ENCODE results near the gene TMEM145. TPM values are rescaled to one million over a fixed set of nuclear protein-coding genes. Genes with fewer than 3 reads are reported as not detected.

Gene TMEM145
- total RNA-seq, 2 experiments from 2014 or later: 0.54 to 0.94 TPM

GRCh38 chr19:42363614-42364346 is 50.7 kb downstream of the TMEM145 start:
- Mint-ChIP-seq H3K4me1 (peaks cover under 1% of the 10 kb centered on the region), H3K36me3 (peaks cover 11% of the 10 kb centered on the region), H3K9me3 (peaks cover 3% of the 10 kb centered on the region), H3K27me3 (no peaks in the 10 kb centered on the region), H3K27ac (peak overlapping the region; percentile 40), H3K4me3 (no peak overlapping the region)
- no peak for DNase-seq
- ATAC-seq (ENCODE audit: low read depth): no peak
- POLR2A ChIA-PET: no interaction called here

- POLR2A ChIA-PET: no interaction called here
- peaks cover 3% of the 10 kb centered on the region for H3K9me3 Mint-ChIP-seq
- H3K27me3 Mint-ChIP-seq: no peaks in the 10 kb centered on the region
- ATAC-seq (ENCODE audit: low read depth): no peak
- no peak for DNase-seq
- H3K27ac Mint-ChIP-seq: no peak overlapping the region
- no peak overlapping the region for H3K4me3 Mint-ChIP-seq
- no peaks in the 10 kb centered on the region for H3K4me1 Mint-ChIP-seq
- peaks cover 10% of the 10 kb centered on the region for H3K36me3 Mint-ChIP-seq
These were observed 53.6 kb downstream of the TMEM145 start for GRCh38 chr19:42366673-42367072.

GRCh38 chr19:42367929-42368328 is 54.8 kb downstream of the TMEM145 start:
- Mint-ChIP-seq H3K4me3 (no peak overlapping the region), H3K27ac (no peak overlapping the region), H3K9me3 (peaks cover 3% of the 10 kb centered on the region), H3K36me3 (peaks cover 10% of the 10 kb centered on the region), H3K4me1 (no peaks in the 10 kb centered on the region), H3K27me3 (no peaks in the 10 kb centered on the region)
- POLR2A ChIA-PET: no interaction called here
- ATAC-seq (ENCODE audit: low read depth) (no peak), DNase-seq (no peak)

- H3K36me3 Mint-ChIP-seq: peaks cover 7% of the 10 kb centered on the region
- POLR2A ChIA-PET: no interaction called here
- peaks cover 3% of the 10 kb centered on the region for H3K9me3 Mint-ChIP-seq
- H3K4me1 Mint-ChIP-seq: no peaks in the 10 kb centered on the region
- no peak overlapping the region for H3K4me3 Mint-ChIP-seq
- ATAC-seq (ENCODE audit: low read depth) (no peak), DNase-seq (no peak)
- H3K27ac Mint-ChIP-seq: no peak overlapping the region
- no peaks in the 10 kb centered on the region for H3K27me3 Mint-ChIP-seq
These were observed 55.3 kb downstream of the TMEM145 start for GRCh38 chr19:42368360-42368759.

- no peak overlapping the region for H3K27ac Mint-ChIP-seq
- H3K36me3 Mint-ChIP-seq: peaks cover 4% of the 10 kb centered on the region
- no peak overlapping the region for H3K4me3 Mint-ChIP-seq
- no peaks in the 10 kb centered on the region for H3K4me1 Mint-ChIP-seq
- DNase-seq (no peak), ATAC-seq (ENCODE audit: low read depth) (no peak)
- POLR2A ChIA-PET: no interaction called here
- H3K27me3 Mint-ChIP-seq: no peaks in the 10 kb centered on the region
- peaks cover under 1% of the 10 kb centered on the region for H3K9me3 Mint-ChIP-seq
These were observed 55.7 kb downstream of the TMEM145 start for GRCh38 chr19:42368765-42369164.

GRCh38 chr19:42369433-42370067 is 56.4 kb downstream of the TMEM145 start:
- Mint-ChIP-seq H3K9me3 (no peaks in the 10 kb centered on the region), H3K27me3 (no peaks in the 10 kb centered on the region), H3K4me1 (no peaks in the 10 kb centered on the region), H3K36me3 (peaks cover 3% of the 10 kb centered on the region), H3K4me3 (no peak overlapping the region), H3K27ac (no peak overlapping the region)
- POLR2A ChIA-PET: no interaction called here
- ATAC-seq (ENCODE audit: low read depth): no peak
- no peak for DNase-seq

GRCh38 chr19:42370068-42370520 is 57.0 kb downstream of the TMEM145 start:
- H3K9me3 Mint-ChIP-seq: no peaks in the 10 kb centered on the region
- POLR2A ChIA-PET: no interaction called here
- no peak overlapping the region for H3K4me3 Mint-ChIP-seq
- no peaks in the 10 kb centered on the region for H3K4me1 Mint-ChIP-seq
- H3K27ac Mint-ChIP-seq: no peak overlapping the region
- DNase-seq: no peak
- H3K36me3 Mint-ChIP-seq: peaks cover 1% of the 10 kb centered on the region
- no peaks in the 10 kb centered on the region for H3K27me3 Mint-ChIP-seq
- ATAC-seq (ENCODE audit: low read depth): no peak

GRCh38 chr19:42370626-42371175 is 57.6 kb downstream of the TMEM145 start:
- no peak for DNase-seq
- ATAC-seq (ENCODE audit: low read depth): no peak
- Mint-ChIP-seq H3K27me3 (no peaks in the 10 kb centered on the region), H3K36me3 (no peaks in the 10 kb centered on the region), H3K9me3 (no peaks in the 10 kb centered on the region), H3K4me1 (no peaks in the 10 kb centered on the region), H3K4me3 (no peak overlapping the region), H3K27ac (no peak overlapping the region)
- POLR2A ChIA-PET: no interaction called here

Small RNA genes within 50 kb of the gene (microRNA-seq; reads per million reads assigned to microRNA genes)
- gene MIR8077: 2.1 reads per million

Other genes with a start within 250 kb of the TMEM145 start
- under 1 TPM; 0.44 to 0.79 TPM for gene GRIK5, start 243.1 kb upstream of the TMEM145 start, total RNA-seq
- 10 to 100 TPM; 17.6 to 18.9 TPM for gene ZNF574, start 237.1 kb upstream of the TMEM145 start, total RNA-seq
- 10 to 100 TPM; 33.0 to 33.9 TPM for gene POU2F2, start 180.9 kb upstream of the TMEM145 start, total RNA-seq
- gene DEDD2, start 95.6 kb upstream of the TMEM145 start, total RNA-seq: 10 to 100 TPM; 41.3 to 42.2 TPM
- gene ZNF526, start 93.0 kb upstream of the TMEM145 start, total RNA-seq: 10 to 100 TPM; 19.6 to 20.6 TPM
- gene GSK3A, start 70.7 kb upstream of the TMEM145 start, total RNA-seq: 10 to 100 TPM; 41.0 to 42.2 TPM
- 10 to 100 TPM; 51.1 to 57.5 TPM for gene ERF, start 58.2 kb upstream of the TMEM145 start, total RNA-seq
- 10 to 100 TPM; 84.4 to 92.2 TPM for gene CIC, start 44.1 kb upstream of the TMEM145 start, total RNA-seq
- gene PRR19, start 11.2 kb upstream of the TMEM145 start, total RNA-seq: under 1 TPM in 1 of 2 experiments, not detected in 1; 0.57 TPM
- 10 to 100 TPM; 36.2 to 41.1 TPM for gene PAFAH1B3, start 10.7 kb upstream of the TMEM145 start, total RNA-seq
- gene MEGF8, start 12.3 kb downstream of the TMEM145 start, total RNA-seq: 1 to 10 TPM; 8.5 to 9.3 TPM
- gene CNFN, start 77.0 kb downstream of the TMEM145 start, total RNA-seq: not detected
- gene LIPE, start 114.1 kb downstream of the TMEM145 start, total RNA-seq: 10 to 100 TPM; 34.6 to 35.1 TPM
- not detected for gene CXCL17, start 129.6 kb downstream of the TMEM145 start, total RNA-seq
- 10 to 100 TPM; 34.2 to 38.3 TPM for gene CEACAM1, start 215.2 kb downstream of the TMEM145 start, total RNA-seq